ENCODE results near the gene RAET1E.
"Not testable (repeated sequence)": the region's sequence is repeated elsewhere in the genome, so short reads cannot be mapped to it uniquely, and the experiment has no call there.

Gene RAET1E

GRCh38 chr6:149927025-149927424, 29.1 kb upstream of the RAET1E start:
- DNase-seq (ENCODE audit: low spot score), result not testable (repeated sequence)

GRCh38 chr6:149925974-149926777, 28.3 kb upstream of the RAET1E start:
- peak; percentile 65 for DNase-seq (ENCODE audit: low spot score)

GRCh38 chr6:149925253-149925973, 27.5 kb upstream of the RAET1E start:
- no peak for DNase-seq (ENCODE audit: low spot score)

- DNase-seq (ENCODE audit: low spot score), result no peak
Observed at GRCh38 chr6:149924933-149925252, 27.0 kb upstream of the RAET1E start.

- DNase-seq (ENCODE audit: low spot score), result no peak
Observed at GRCh38 chr6:149924206-149924932, 26.5 kb upstream of the RAET1E start.

- no peak for DNase-seq (ENCODE audit: low spot score)
Observed at GRCh38 chr6:149923327-149923986, 25.5 kb upstream of the RAET1E start.

- DNase-seq (ENCODE audit: low spot score), result peak; percentile 98
Observed at GRCh38 chr6:149922642-149923326, 24.9 kb upstream of the RAET1E start, which contains the start of gene RAET1G. Gene RAET1G (minus strand): TSS chr6:149923121. CDS start chr6:149923010, 111 bp downstream.

- DNase-seq (ENCODE audit: low spot score), result not testable (repeated sequence)
Observed at GRCh38 chr6:149922091-149922490, 24.2 kb upstream of the RAET1E start.

GRCh38 chr6:149921361-149921760, 23.4 kb upstream of the RAET1E start:
- no peak for DNase-seq (ENCODE audit: low spot score)

- DNase-seq (ENCODE audit: low spot score), result no peak
Observed at GRCh38 chr6:149919834-149920225, 21.9 kb upstream of the RAET1E start.

- DNase-seq (ENCODE audit: low spot score), result not testable (repeated sequence)
Observed at GRCh38 chr6:149919126-149919833, 21.4 kb upstream of the RAET1E start.

GRCh38 chr6:149918151-149918905, 20.4 kb upstream of the RAET1E start:
- DNase-seq (ENCODE audit: low spot score), result no peak

GRCh38 chr6:149917679-149918078, 19.8 kb upstream of the RAET1E start:
- DNase-seq (ENCODE audit: low spot score), result no peak

- DNase-seq (ENCODE audit: low spot score), result no peak
Observed at GRCh38 chr6:149915970-149916865, 18.3 kb upstream of the RAET1E start.

- DNase-seq (ENCODE audit: low spot score), result no peak
Observed at GRCh38 chr6:149913540-149914240, 15.8 kb upstream of the RAET1E start.

GRCh38 chr6:149913085-149913484, 15.2 kb upstream of the RAET1E start:
- DNase-seq (ENCODE audit: low spot score), result no peak

- not testable (repeated sequence) for DNase-seq (ENCODE audit: low spot score)
Observed at GRCh38 chr6:149912680-149913079, 14.8 kb upstream of the RAET1E start.

- DNase-seq (ENCODE audit: low spot score), result no peak
Observed at GRCh38 chr6:149910721-149911151, 12.8 kb upstream of the RAET1E start.

All from hepatic stellate cell (primary cell).